Activated T-cell treated with anti-CD3 and anti-CD28 coated beads, Interleukin-2, amount 50 U/mL, for 72 hours (primary cell): Measurements from ENCODE around the gene EGR2. TPM values are rescaled to one million over a fixed set of nuclear protein-coding genes. Genes with fewer than 3 reads are reported as not detected.

Experiments
- ATAC-seq, 2 donors: fragments of 150-1000 bp; cut with Tn5 transposase; replicated peaks in 1 of 2; 2 replicates each; pipeline ENCODE4 v1.10.0; 2021; ENCODE audit warnings: moderate library complexity in 2 of 2, mild to moderate bottlenecking in 1 of 2
- DNase-seq, 2 donors: peaks; one replicate each; pipeline ENCODE4 v3.0.0; 2021 to 2022; ENCODE audit warnings: mixed read lengths in 1 of 2
- H3K27ac Mint-ChIP-seq: one replicate; pipeline ENCODE4 v1.8.0; 2022; ENCODE audit warnings: mild to moderate bottlenecking, moderate library complexity, mixed read lengths
- H3K27me3 Mint-ChIP-seq: one replicate; pipeline ENCODE4 v1.8.0; 2022; ENCODE audit warnings: low read depth, mixed read lengths
- H3K36me3 Mint-ChIP-seq, 2 donors: one replicate each; pipeline ENCODE4 v1.8.0; 2022; ENCODE audit warnings: mixed read lengths in 2 of 2, mild to moderate bottlenecking in 1 of 2; ENCODE audit not compliant: insufficient read depth in 2 of 2
- H3K4me1 Mint-ChIP-seq: one replicate; pipeline ENCODE4 v1.8.0; 2022; ENCODE audit warnings: low read depth, mixed read lengths
- H3K4me3 Mint-ChIP-seq, 2 donors: one replicate each; pipeline ENCODE4 v1.8.0; 2022; ENCODE audit warnings: mild to moderate bottlenecking in 2 of 2, mixed read lengths in 2 of 2, moderate library complexity in 2 of 2
- H3K9me3 Mint-ChIP-seq, 2 donors: one replicate each; pipeline ENCODE4 v1.8.0; 2022; ENCODE audit warnings: mixed read lengths in 2 of 2
- total RNA-seq, 2 donors: library from RNA; stranded (reverse); gene quantifications; one replicate each; pipeline ENCODE4 v1.2.3, GENCODE V29; 2022

Gene EGR2
- total RNA-seq, 2 donors from 2014 or later = 64.3 to 76.7 TPM

- H3K27ac Mint-ChIP-seq = no peak overlapping the region
- DNase-seq (no peak), ATAC-seq (peak; percentile 32 to 35)
- peaks cover 37% of the 10 kb centered on the region for H3K27me3 Mint-ChIP-seq
- H3K4me3 Mint-ChIP-seq = no peak overlapping the region
- peaks cover 5 to 8% of the 10 kb centered on the region in 2 donors for H3K9me3 Mint-ChIP-seq
- peaks cover 46% of the 10 kb centered on the region for H3K4me1 Mint-ChIP-seq
- H3K36me3 Mint-ChIP-seq = peaks cover 9 to 17% of the 10 kb centered on the region in 2 donors
These were observed 27.4 kb upstream of the EGR2 start for GRCh38 chr10:62843600-62843999.

- H3K4me1 Mint-ChIP-seq = peaks cover 47% of the 10 kb centered on the region
- no peak overlapping the region for H3K4me3 Mint-ChIP-seq
- no peak for ATAC-seq
- H3K36me3 Mint-ChIP-seq = peaks cover 9 to 14% of the 10 kb centered on the region in 2 donors
- H3K27me3 Mint-ChIP-seq = peaks cover 40% of the 10 kb centered on the region
- no peak for DNase-seq
- H3K9me3 Mint-ChIP-seq = peaks cover 3 to 8% of the 10 kb centered on the region in 2 donors
- no peak overlapping the region for H3K27ac Mint-ChIP-seq
These were observed 26.8 kb upstream of the EGR2 start for GRCh38 chr10:62842983-62843382.

- no peaks in the 10 kb centered on the region for H3K36me3 Mint-ChIP-seq
- ATAC-seq = peak; percentile 63
- no peak overlapping the region for H3K27ac Mint-ChIP-seq
- H3K27me3 Mint-ChIP-seq = peaks cover 53% of the 10 kb centered on the region
- H3K9me3 Mint-ChIP-seq = peaks cover 0 to 2% of the 10 kb centered on the region in 2 donors
- no peak overlapping the region for H3K4me3 Mint-ChIP-seq
- DNase-seq = peak in 1 of 2 donors; percentile 19
- peaks cover 33% of the 10 kb centered on the region for H3K4me1 Mint-ChIP-seq
These were observed 23.4 kb upstream of the EGR2 start for GRCh38 chr10:62839590-62839989.

GRCh38 chr10:62831346-62831745 lies 15.2 kb upstream of the EGR2 start:
- DNase-seq (no peak), ATAC-seq (no peak)
- Mint-ChIP-seq H3K4me3 (no peak overlapping the region), H3K27me3 (peaks cover 10% of the 10 kb centered on the region), H3K27ac (no peak overlapping the region), H3K9me3 (no peaks in the 10 kb centered on the region), H3K36me3 (no peaks in the 10 kb centered on the region), H3K4me1 (no peaks in the 10 kb centered on the region)

GRCh38 chr10:62830679-62831078 lies 14.5 kb upstream of the EGR2 start:
- DNase-seq = no peak
- Mint-ChIP-seq H3K4me1 (no peaks in the 10 kb centered on the region), H3K27ac (no peak overlapping the region), H3K4me3 (no peak overlapping the region), H3K36me3 (no peaks in the 10 kb centered on the region), H3K9me3 (no peaks in the 10 kb centered on the region), H3K27me3 (peaks cover 7% of the 10 kb centered on the region)
- no peak for ATAC-seq

- Mint-ChIP-seq H3K27me3 (peaks cover 7% of the 10 kb centered on the region), H3K9me3 (no peaks in the 10 kb centered on the region), H3K4me3 (no peak overlapping the region), H3K4me1 (no peaks in the 10 kb centered on the region), H3K36me3 (no peaks in the 10 kb centered on the region), H3K27ac (no peak overlapping the region)
- ATAC-seq (no peak), DNase-seq (no peak)
These were observed 13.5 kb upstream of the EGR2 start for GRCh38 chr10:62829622-62830021.

GRCh38 chr10:62826273-62826672 lies 10.1 kb upstream of the EGR2 start:
- DNase-seq = no peak
- Mint-ChIP-seq H3K27me3 (peaks cover 12% of the 10 kb centered on the region), H3K4me1 (no peaks in the 10 kb centered on the region), H3K4me3 (no peak overlapping the region), H3K36me3 (no peaks in the 10 kb centered on the region), H3K27ac (no peak overlapping the region), H3K9me3 (no peaks in the 10 kb centered on the region)
- ATAC-seq = no peak

GRCh38 chr10:62820586-62820985 lies 4.4 kb upstream of the EGR2 start:
- Mint-ChIP-seq H3K36me3 (peaks cover 6 to 7% of the 10 kb centered on the region in 2 donors), H3K4me3 (no peak overlapping the region), H3K27me3 (peaks cover 32% of the 10 kb centered on the region), H3K4me1 (peaks cover 28% of the 10 kb centered on the region), H3K9me3 (no peaks in the 10 kb centered on the region), H3K27ac (no peak overlapping the region)
- no peak for DNase-seq
- ATAC-seq = no peak

- Mint-ChIP-seq H3K4me3 (peak overlapping the region; percentile 53 to 69), H3K4me1 (peaks cover 31% of the 10 kb centered on the region), H3K9me3 (no peaks in the 10 kb centered on the region), H3K27me3 (peaks cover 32% of the 10 kb centered on the region), H3K27ac (no peak overlapping the region), H3K36me3 (peaks cover 10 to 13% of the 10 kb centered on the region in 2 donors)
- no peak for ATAC-seq
- no peak for DNase-seq
These were observed 3.2 kb upstream of the EGR2 start for GRCh38 chr10:62819141-62819920.

GRCh38 chr10:62818426-62819011 lies 2.4 kb upstream of the EGR2 start:
- DNase-seq = peak; percentile 76 to 78
- H3K27me3 Mint-ChIP-seq = peaks cover 31% of the 10 kb centered on the region
- no peaks in the 10 kb centered on the region for H3K9me3 Mint-ChIP-seq
- H3K27ac Mint-ChIP-seq = peak overlapping the region; percentile 37
- peaks cover 17 to 20% of the 10 kb centered on the region in 2 donors for H3K36me3 Mint-ChIP-seq
- H3K4me1 Mint-ChIP-seq = peaks cover 40% of the 10 kb centered on the region
- ATAC-seq = peak in 1 of 2 donors; percentile 0
- peak overlapping the region; percentile 92 for H3K4me3 Mint-ChIP-seq

GRCh38 chr10:62817766-62818425 lies 1.7 kb upstream of the EGR2 start:
- DNase-seq (peak; percentile 74 to 84), ATAC-seq (peak; percentile 44 to 45)
- Mint-ChIP-seq H3K27me3 (peaks cover 25% of the 10 kb centered on the region), H3K4me3 (peak overlapping the region; percentile 92), H3K9me3 (no peaks in the 10 kb centered on the region), H3K4me1 (peaks cover 46% of the 10 kb centered on the region), H3K27ac (peak overlapping the region; percentile 99), H3K36me3 (peaks cover 20 to 23% of the 10 kb centered on the region in 2 donors)

- Mint-ChIP-seq H3K27ac (peak overlapping the region; percentile 99), H3K4me3 (peak overlapping the region; percentile 92), H3K4me1 (peaks cover 52% of the 10 kb centered on the region), H3K36me3 (peaks cover 26 to 28% of the 10 kb centered on the region in 2 donors), H3K27me3 (peaks cover 20% of the 10 kb centered on the region), H3K9me3 (no peaks in the 10 kb centered on the region)
- peak; percentile 67 to 69 for DNase-seq
- ATAC-seq = peak; percentile 20 to 21
These were observed 1.1 kb upstream of the EGR2 start for GRCh38 chr10:62817121-62817765.

- no peak for ATAC-seq
- peaks cover 28 to 31% of the 10 kb centered on the region in 2 donors for H3K36me3 Mint-ChIP-seq
- H3K27ac Mint-ChIP-seq = peak overlapping the region; percentile 96
- peak overlapping the region; percentile 92 for H3K4me3 Mint-ChIP-seq
- DNase-seq = no peak
- H3K4me1 Mint-ChIP-seq = peaks cover 65% of the 10 kb centered on the region
- no peaks in the 10 kb centered on the region for H3K9me3 Mint-ChIP-seq
- peaks cover 18% of the 10 kb centered on the region for H3K27me3 Mint-ChIP-seq
These were observed 163 bp downstream of the EGR2 start for GRCh38 chr10:62816076-62816330.
